ENCODE data around the gene TEX50. TPM values are rescaled to one million over a fixed set of nuclear protein-coding genes. Genes with fewer than 3 reads are reported as not detected.
"Not testable (repeated sequence)": the region's sequence is repeated elsewhere in the genome, so short reads cannot be mapped to it uniquely, and the experiment has no call there.

The TEX50 gene, protein sequence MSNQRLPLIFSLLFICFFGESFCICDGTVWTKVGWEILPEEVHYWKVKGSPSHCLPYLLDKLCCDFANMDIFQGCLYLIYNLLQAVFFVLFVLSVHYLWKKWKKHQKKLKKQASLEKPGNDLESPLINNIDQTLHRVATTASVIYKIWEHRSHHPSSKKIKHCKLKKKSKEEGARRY
- total RNA-seq: not detected

DNA sequence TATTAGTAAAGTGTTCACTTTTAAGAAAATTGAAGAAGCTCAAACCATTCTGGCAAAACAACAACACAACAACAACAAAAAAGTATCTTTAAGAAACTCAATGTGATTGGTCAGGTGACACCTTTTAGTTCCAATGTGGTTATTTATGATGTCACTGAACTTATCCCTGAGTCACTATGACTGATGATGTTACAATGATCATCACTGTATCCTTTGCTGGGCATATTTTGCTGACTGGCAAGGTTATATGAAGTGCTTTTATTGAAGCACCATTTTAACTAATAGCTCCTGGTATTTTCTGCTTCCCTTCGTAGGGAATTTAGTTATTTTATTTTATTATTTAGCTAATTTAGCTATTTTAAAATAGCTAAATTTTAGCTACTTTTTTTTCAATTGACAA is at the start of gene TEX50:
Gene TEX50, plus strand, starts transcription at position 223 of the 400 bp plus-strand sequence. CDS start 184 bp downstream, outside the sequence.
- POLR2A ChIA-PET: no interaction called here
- no peak within 1 kb of the TSS for H3K4me3 Mint-ChIP-seq
- H3K4me1 Mint-ChIP-seq: no peaks in the 10 kb centered on the region
- no peaks in the 10 kb centered on the region for H3K36me3 Mint-ChIP-seq (ENCODE audit: low read depth)
- peaks cover 26% of the 10 kb centered on the region for H3K27me3 Mint-ChIP-seq
- H3K9me3 Mint-ChIP-seq: peaks cover 3% of the 10 kb centered on the region
- DNase-seq: no peak
- no peak within 1 kb of the TSS for H3K27ac Mint-ChIP-seq
- CTCF ChIA-PET: no interaction called here

DNA sequence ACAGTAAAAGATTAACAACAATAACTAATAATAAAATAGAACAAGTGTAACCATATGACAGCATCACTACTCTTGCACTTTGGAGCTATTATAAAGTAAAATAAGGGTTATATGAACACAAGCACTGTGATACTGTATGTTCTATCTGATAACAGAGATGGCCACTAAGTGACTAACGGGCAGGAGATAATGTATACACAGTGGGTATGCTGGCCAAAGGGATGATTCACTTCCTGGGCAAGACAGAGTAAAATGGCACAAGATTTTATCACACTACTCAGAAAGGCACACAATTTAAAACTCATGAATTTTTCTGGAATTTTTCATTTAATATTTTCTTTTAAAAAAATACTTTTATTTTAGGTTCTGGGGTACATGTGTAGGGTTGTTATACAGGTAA is 44.6 kb upstream of the TEX50 start:
- H3K4me3 Mint-ChIP-seq: no peak overlapping the region

DNA sequence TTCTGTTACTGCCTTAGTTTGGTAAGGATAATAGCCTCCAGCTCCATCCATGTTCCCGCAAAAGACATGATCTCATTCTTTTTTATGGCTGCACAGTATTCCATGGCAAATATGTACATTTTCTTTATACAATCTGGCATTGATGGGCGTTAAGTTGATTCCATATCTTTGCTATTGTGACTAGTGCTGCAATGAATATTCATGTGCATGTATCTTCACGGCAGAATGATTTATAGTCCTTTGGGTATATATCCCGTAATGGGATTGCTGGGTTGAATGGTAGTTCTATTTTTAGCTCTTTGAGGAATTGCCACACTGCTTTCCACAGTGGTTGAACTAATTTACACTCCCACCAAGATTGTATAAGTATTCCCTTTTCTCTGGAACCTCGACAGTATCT is 44.0 kb upstream of the TEX50 start:
- POLR2A ChIA-PET; H3K36me3 Mint-ChIP-seq (ENCODE audit: low read depth); H3K27ac Mint-ChIP-seq; H3K9me3 Mint-ChIP-seq; H3K4me1 Mint-ChIP-seq; H3K4me3 Mint-ChIP-seq; H3K27me3 Mint-ChIP-seq; DNase-seq: not testable (repeated sequence)
- CTCF ChIA-PET: interaction anchor here (0.7 kb wide), 1 partner anchor 9 kb away, joined by 4 read pairs; no protein-coding TSS in a partner anchor

More for the DNA sequence above, 44.6 kb upstream of the TEX50 start:
- Mint-ChIP-seq H3K9me3 (peaks cover 2% of the 10 kb centered on the region), H3K27ac (no peak overlapping the region), H3K36me3 (ENCODE audit: low read depth) (no peaks in the 10 kb centered on the region), H3K27me3 (peaks cover 8% of the 10 kb centered on the region), H3K4me1 (no peaks in the 10 kb centered on the region)
- ChIA-PET CTCF (no interaction called here), POLR2A (no interaction called here)
- DNase-seq: no peak

DNA sequence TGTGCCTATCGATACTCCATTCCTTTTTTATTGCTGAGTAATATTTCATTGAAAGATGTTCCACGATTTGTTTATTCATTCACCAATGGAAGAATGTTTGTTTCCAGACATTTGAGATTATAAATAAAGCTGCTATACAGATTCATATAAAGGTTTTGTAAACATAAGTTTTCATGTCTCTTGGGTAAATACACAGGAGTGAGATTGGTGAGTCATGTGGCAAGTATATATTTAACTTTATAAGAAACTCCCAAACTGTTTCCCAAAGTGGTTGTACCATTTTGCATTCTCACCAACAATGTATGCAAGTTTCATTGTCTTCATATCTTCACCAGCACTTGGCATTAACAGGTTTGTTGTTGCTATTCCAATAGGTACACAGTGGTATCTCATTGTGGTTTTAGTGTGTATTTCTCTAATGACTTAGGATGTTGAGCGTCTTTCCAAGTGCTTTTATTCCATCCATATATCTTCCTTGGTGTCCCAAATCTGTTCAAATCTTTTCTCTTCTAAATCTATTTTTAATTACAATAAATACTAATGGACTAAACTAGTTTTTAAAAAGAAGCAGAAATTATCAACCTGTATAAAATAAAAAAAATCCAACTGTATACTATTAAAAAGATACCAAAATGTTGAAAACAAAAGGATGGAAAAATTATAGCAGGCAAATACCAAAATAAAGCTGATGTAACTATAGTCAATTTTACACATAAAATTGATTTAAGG is 38.9 kb upstream of the TEX50 start:
- no peak overlapping the region for H3K27ac Mint-ChIP-seq
- peaks cover 2% of the 10 kb centered on the region for H3K9me3 Mint-ChIP-seq

DNA sequence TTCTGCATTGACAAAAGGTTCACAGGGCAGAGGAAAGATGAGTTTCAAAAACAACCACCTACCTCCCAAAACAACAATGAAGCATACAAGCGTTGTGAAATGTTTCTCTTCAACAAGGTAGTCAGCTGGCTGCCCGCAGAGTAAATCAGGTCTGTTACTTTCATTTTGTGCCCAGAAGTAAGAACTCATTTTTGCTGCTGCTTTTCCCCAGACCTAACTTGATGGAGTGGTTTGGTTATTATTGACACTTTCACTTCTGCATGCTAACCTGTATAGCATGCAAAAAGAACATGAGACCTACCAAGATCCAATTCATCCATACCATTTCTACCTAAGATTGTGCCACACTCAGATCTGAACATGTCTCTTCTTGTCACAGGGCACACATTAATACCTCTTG is 33.5 kb upstream of the TEX50 start:
- no peak for DNase-seq
- Mint-ChIP-seq H3K36me3 (ENCODE audit: low read depth) (no peaks in the 10 kb centered on the region), H3K27ac (no peak overlapping the region), H3K27me3 (peaks cover 7% of the 10 kb centered on the region), H3K9me3 (no peaks in the 10 kb centered on the region), H3K4me1 (peaks cover 5% of the 10 kb centered on the region), H3K4me3 (no peak overlapping the region)
- POLR2A ChIA-PET: no interaction called here
- CTCF ChIA-PET: no interaction called here

More for the DNA sequence above, 38.9 kb upstream of the TEX50 start:
- no peak overlapping the region for H3K4me3 Mint-ChIP-seq
- DNase-seq: no peak
- H3K36me3 Mint-ChIP-seq (ENCODE audit: low read depth): no peaks in the 10 kb centered on the region
- ChIA-PET CTCF (no interaction called here), POLR2A (no interaction called here)
- peaks cover 15% of the 10 kb centered on the region for H3K27me3 Mint-ChIP-seq
- H3K4me1 Mint-ChIP-seq: no peaks in the 10 kb centered on the region

DNA sequence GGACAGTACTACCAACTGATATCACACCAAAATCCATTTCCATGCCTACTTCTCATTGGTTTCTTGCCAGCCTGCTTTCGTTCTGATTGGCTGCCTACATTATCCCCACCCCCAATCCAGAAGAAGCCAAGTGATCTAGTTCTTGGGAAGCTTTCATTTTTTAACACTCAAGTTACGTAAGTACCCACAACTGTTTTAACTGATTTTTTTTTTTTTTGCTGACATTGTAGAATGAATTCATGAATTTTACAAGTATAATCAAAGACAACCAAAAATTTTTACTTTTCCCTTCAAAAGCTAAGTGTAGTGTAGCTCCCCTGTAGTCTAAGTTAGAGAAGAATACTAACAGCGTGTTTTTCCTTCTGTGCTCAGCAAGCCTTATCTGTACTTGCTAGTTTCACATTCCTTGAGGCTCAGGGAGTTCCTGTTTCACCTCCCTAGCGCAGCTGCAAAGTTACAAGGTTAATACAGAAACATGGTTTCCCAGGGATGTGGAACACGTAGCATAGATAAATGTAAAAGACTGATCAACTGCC is 32.0 kb upstream of the TEX50 start, which contains the start of gene SLC9C2:
Gene SLC9C2, minus strand, starts transcription at position 17 of the 536 bp plus-strand sequence. CDS start 1,296 bp downstream, outside the sequence.
- Mint-ChIP-seq H3K9me3 (no peaks in the 10 kb centered on the region), H3K27me3 (peaks cover 5% of the 10 kb centered on the region), H3K4me3 (no peak within 1 kb of the TSS), H3K27ac (no peak within 1 kb of the TSS), H3K4me1 (peaks cover 5% of the 10 kb centered on the region), H3K36me3 (ENCODE audit: low read depth) (no peaks in the 10 kb centered on the region)
- no peak for DNase-seq
- POLR2A ChIA-PET: interaction anchor here (0.7 kb wide), 1 partner anchor 1161 kb away, joined by 9 read pairs; no protein-coding TSS in a partner anchor
- CTCF ChIA-PET: interaction anchor here (0.7 kb wide), 2 partner anchors 92 to 122 kb away, joined by 3 read pairs; no protein-coding TSS in a partner anchor

DNA sequence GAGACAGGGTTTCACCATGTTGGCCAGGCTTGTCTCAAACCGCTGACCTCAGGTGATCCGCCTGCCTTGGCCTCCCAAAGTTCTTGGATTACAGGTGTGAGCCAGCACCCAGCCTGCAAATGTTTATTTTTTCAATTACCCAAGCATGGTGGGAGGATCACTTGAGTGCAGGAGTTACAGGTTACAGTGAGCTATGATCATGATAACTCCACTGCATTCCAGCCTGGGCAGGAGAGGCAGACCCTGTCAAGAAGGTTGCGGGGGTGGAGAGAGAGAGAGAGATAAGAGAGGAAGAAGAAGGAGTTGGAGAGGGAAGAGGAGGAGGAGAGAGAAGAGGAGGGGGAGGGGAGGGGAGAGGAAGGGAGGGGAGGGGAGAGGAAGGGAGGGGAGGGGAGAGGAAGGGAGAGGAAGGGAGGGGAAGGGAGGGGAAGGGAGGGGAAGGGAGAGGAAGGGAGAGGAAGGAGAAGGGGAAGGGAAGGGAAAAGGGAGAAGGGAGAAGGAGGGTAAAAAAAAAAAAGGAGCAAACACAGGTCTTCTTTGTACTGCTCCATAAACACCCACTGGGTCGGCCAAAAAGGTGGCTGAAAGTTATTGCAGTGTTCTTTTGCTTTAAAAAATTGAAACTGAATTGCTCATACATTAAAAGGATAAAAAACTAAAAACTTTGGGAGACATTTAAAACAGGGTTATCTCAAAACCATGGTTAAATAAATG is 26.5 kb upstream of the TEX50 start:
- CTCF ChIA-PET: no interaction called here
- H3K36me3 Mint-ChIP-seq (ENCODE audit: low read depth): no peaks in the 10 kb centered on the region
- no peak overlapping the region for H3K4me3 Mint-ChIP-seq
- no peak overlapping the region for H3K27ac Mint-ChIP-seq
- peaks cover 2% of the 10 kb centered on the region for H3K4me1 Mint-ChIP-seq
- no peak for DNase-seq
- H3K27me3 Mint-ChIP-seq: peaks cover 10% of the 10 kb centered on the region
- POLR2A ChIA-PET: no interaction called here
- H3K9me3 Mint-ChIP-seq: peaks cover 2% of the 10 kb centered on the region

DNA sequence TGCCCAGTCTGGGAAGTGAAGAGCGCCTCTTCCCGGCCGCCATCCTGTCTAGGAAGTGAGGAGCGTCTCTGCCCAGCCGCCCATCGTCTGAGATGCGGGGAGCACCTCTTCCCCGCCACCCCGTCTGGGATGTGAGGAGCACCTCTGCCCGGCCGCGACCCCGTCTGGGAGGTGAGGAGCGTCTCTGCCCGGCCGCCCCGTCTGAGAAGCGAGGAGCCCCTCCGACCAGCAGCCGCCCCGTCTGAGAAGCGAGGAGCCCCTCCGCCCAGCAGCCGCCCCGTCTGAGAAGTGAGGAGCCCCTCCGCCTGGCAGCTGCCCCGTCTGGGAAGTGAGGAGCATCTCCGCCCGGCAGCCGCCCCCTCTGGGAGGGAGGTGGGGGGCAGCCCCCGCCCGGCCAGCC is 22.1 kb upstream of the TEX50 start:
- H3K27me3 Mint-ChIP-seq; DNase-seq; H3K9me3 Mint-ChIP-seq; H3K27ac Mint-ChIP-seq; POLR2A ChIA-PET; H3K4me1 Mint-ChIP-seq; H3K4me3 Mint-ChIP-seq; H3K36me3 Mint-ChIP-seq (ENCODE audit: low read depth); CTCF ChIA-PET: not testable (repeated sequence)

DNA sequence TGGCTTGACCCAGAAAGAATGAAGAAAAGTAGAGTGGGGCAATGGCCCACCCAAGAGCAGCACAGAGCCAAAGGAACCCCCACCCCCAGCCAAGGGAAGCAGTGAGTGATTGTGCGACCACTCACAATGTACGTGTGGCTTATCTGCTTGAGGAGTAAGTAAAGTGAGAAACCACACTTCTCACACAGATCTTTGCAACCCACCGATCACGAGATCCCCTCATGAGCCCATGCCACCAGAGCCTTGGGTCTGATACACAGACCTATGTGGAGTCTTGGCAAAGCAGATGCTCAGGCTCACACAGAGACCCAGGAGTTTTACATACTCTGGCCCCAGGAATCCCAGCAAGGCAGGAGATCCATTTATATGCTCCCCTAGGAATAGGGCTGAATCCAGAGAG is 18.3 kb upstream of the TEX50 start:
- H3K4me3 Mint-ChIP-seq: no peak overlapping the region
- no peak for DNase-seq
- H3K4me1 Mint-ChIP-seq: no peaks in the 10 kb centered on the region
- no peak overlapping the region for H3K27ac Mint-ChIP-seq
- H3K27me3 Mint-ChIP-seq: peaks cover 19% of the 10 kb centered on the region
- H3K36me3 Mint-ChIP-seq (ENCODE audit: low read depth): peaks cover 6% of the 10 kb centered on the region
- H3K9me3 Mint-ChIP-seq: peaks cover 18% of the 10 kb centered on the region
- POLR2A ChIA-PET: no interaction called here
- CTCF ChIA-PET: no interaction called here

DNA sequence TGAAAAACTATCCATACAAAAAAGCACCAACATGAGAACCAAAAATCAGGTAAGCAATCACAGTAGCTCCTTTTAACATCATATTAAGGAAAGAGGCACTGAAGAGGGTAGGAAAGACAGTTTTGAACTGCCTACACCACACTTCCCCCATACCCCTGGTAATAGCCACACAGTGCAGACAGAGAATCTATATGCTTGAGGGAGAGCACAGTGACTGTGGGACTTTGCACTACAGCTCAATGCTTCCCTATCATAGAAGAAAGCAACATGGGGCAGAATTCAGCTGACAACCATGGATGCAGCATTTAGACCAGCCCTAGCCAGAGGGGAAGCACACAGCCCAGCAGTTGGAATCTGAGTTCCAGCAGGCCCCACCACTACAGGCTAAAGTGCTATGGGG is 7.9 kb upstream of the TEX50 start:
- ChIA-PET CTCF (interaction anchor here (0.6 kb wide), 1 partner anchor 20 kb away, joined by 3 read pairs; no protein-coding TSS in a partner anchor), POLR2A (no interaction called here)
- H3K27ac Mint-ChIP-seq: no peak overlapping the region
- no peak overlapping the region for H3K4me3 Mint-ChIP-seq
- no peak for DNase-seq
- no peaks in the 10 kb centered on the region for H3K4me1 Mint-ChIP-seq
- H3K27me3 Mint-ChIP-seq: peaks cover 11% of the 10 kb centered on the region
- H3K36me3 Mint-ChIP-seq (ENCODE audit: low read depth): no peaks in the 10 kb centered on the region
- no peaks in the 10 kb centered on the region for H3K9me3 Mint-ChIP-seq

DNA sequence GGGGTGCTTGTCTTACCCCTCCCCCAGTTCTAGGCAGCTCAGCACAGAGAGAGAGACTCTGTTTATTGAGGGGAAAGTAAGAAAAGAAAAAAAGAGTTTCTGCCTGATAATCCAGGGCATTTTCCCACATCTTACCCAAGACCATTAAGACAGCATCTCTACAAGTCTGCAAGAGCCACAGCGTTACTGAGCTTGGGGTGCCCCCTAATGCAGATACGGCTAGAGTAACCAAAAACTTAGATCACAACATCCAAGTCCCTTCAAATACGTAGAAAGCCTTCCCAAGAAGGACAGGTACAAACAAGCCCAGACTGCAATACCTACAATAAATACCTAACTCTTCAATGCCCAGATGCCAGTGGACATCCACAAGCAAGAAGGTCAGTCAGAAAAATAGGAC is 6.2 kb upstream of the TEX50 start:
- ChIA-PET POLR2A (no interaction called here), CTCF (no interaction called here)
- Mint-ChIP-seq H3K4me3 (no peak overlapping the region), H3K4me1 (no peaks in the 10 kb centered on the region), H3K36me3 (ENCODE audit: low read depth) (no peaks in the 10 kb centered on the region), H3K9me3 (no peaks in the 10 kb centered on the region), H3K27me3 (peaks cover 17% of the 10 kb centered on the region), H3K27ac (no peak overlapping the region)
- peak; percentile 6 for DNase-seq

DNA sequence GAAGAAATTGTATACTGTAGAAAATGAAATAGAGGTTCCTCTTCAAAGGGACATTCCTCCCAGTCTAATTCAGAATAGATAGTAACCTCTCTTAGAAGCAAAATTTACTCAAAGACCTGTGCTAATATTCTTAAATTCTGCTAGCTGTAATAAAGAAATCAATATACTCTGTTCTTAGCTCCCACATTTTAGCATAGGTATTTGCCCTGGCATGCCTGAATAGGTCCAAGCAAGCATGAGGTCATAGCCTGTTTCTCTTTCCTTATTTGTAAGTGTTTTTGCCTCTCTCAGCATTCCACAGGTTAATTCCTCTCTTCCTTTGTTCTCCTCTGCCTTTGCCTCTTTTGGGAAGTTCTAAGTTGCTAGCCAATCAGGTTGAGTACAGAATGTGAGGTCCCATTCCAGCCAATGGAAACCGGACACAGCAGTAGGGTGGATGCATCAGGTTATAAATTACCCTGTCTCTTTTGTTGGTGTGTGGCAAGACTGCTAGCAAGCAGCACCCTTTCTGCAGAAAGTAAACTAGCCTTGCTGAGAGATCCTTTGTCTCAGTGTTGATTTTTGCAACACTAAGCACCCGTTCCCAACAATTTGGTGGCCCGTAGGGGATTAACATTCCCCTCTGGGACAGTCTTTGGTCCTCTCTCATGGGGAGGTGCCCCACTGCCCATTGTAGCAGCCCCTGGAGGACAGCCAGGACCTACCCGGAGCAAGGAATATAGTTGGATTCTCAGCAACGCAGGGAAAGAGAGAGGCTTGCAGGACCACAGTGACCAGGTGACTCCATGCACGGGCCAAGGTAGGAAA is 2.3 kb downstream of the TEX50 start:
- H3K4me3 Mint-ChIP-seq; CTCF ChIA-PET; DNase-seq; H3K4me1 Mint-ChIP-seq; H3K27ac Mint-ChIP-seq; H3K9me3 Mint-ChIP-seq; POLR2A ChIA-PET; H3K36me3 Mint-ChIP-seq (ENCODE audit: low read depth): not testable (repeated sequence)
- peaks cover 16% of the 10 kb centered on the region for H3K27me3 Mint-ChIP-seq
